ENCODE results near the gene C16orf90.

The C16orf90 gene

DNA sequence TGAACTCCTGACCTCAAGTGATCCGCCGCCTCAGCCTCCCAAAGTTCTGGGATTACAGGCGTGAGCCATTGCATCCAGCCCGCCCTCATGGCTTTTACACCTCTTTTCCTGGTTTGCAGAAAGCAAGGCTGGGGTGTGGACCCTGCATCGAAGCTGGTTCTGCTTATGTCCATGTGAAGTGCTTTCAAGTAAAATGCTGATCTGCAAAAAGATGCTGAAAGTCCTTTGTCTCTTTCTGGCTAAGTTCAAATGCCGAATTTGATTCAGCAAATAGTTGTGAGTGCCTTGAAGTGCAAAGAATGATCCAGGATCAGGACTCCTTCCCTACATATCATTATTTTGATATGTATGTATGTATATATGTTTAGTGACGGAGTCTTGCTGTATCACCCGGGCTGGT is 34.7 kb downstream of the C16orf90 start:
- DNase-seq: no peak

DNA sequence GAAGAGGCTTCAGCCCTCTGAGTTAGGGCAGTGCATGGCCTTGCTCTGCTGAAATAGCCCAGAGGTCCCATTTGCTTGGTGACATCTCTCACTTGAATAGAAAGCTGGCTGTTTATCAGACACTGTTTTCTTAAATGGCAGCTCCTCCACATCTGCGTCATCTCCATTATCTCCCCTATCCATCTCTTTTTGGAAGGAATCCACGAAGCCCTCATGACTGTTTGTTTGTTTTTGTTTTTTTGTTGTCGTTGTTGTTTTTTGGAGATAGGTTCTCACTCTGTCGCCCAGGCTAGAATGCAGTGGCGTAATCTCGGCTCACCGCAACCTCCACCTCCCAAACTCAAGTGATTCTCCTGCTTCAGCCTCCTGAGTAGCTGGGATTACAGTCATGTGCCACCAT is 35.2 kb downstream of the C16orf90 start:
- no peak for DNase-seq

DNA sequence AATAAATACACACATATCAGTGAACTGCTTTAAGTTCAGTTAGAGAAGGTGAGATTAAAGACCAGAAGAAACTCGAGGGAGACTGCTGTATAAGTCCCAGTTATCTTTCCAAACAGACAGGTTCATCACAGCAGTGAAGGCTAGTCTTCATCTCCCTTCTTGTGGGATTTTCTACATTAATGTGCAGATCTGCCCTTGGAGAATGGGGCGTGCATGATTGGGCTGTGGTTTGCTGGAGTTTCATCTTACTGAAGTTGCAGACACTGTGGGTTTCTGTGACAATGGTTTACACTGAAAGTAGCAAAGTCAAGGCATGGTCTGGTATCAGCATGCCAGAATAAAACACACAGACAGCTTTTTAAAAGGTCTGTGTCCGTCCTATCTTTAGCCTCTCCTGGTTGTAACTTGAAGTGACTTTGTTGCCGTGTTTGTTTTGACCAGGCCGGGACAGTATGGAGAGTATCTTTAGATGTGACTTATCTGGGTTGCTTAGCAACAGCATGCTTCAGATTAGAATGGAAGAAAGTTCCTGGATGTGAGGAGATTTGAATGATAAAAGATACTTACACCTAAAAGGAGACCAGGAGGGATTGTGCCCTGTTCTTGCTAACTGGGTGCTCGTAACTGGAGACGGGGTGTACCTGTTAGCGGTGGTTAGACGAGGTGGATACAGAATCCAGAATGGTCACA is 35.7 kb downstream of the C16orf90 start:
- DNase-seq: no peak

DNA sequence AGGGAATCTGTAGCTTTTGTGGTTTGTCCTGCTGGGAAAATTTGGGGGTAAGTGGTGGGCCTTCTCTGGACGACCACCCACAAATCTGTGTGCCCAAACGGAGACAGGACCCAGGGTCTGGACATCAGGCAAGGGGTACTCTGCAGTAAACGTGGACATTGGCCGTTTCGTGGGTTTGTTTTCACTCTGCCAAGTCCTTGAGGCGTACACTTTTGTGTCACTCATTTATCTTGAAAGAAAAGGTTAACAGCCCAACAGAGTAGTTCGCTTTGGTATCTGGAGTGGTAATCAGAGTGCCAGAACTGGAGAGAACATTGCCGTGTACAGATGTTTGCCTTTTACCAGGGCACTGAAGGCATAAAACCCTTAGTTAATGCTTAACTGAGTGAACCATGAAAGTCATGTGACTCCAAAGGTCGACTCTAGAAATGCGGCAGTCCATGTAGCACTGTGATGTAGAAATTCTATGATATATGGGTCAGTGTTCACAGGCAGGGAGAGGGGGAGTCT is 36.4 kb downstream of the C16orf90 start:
- DNase-seq: no peak

- no peak for DNase-seq
These were observed 36.9 kb downstream of the C16orf90 start for GRCh38 chr16:3458278-3458851.

GRCh38 chr16:3457434-3458252 is 37.6 kb downstream of the C16orf90 start:
- peak; percentile 88 for DNase-seq

DNA sequence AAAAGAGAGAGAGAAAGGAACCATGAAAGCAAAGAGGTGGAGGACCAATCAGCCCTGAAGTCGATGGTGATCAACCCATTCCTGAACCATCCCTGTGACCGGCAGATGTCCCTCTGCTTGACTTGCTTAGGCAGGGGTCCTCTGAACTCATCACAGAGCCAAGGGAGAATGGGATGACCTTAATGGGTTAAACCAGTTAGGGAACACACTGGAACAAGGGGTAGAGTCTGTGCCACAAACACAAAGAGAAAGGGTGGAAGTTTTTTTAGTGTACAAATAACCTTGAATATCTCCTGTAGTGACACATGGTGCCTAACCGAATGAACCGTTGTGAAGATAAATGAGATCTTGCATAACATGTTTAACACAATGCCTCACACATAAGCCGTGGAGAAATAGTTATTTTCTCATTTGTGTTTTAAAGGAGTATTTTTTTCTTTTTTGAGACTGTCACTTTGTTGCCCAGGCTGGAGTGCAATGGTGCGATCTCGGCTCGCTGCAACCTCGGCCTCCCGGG is 40.6 kb downstream of the C16orf90 start:
- DNase-seq: no peak

GRCh38 chr16:3454093-3454492 is 41.2 kb downstream of the C16orf90 start:
- no peak for DNase-seq

DNA sequence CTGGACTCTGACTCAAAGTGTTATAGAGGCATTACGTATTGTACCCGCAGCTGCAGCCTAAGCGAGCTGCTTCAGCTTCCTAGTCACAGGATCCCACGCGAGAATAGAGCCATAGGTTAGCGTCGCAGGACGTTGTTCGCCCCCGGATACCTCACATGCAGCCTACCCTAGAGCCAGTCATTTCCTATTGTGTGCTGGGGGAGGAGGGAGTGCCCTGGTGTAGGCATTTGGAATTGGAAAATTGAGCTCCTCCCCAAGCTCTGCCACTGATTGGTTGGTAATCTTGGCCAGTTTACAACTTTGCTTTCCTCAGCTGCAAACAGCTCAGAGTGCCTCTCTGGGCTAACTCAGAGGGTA is 51.3 kb downstream of the C16orf90 start:
- DNase-seq: no peak
